Mammary epithelial cell (primary cell): ENCODE measurements around the gene TASP1.
"Not testable (repeated sequence)": the region's sequence is repeated elsewhere in the genome, so short reads cannot be mapped to it uniquely, and the experiment has no call there.

Source experiments
- EZH2 ChIP-seq: IDR thresholded peaks from 2 replicates; pipeline ENCODE4 v1.6.1; 2012; ENCODE audit warnings: low read length, inconsistent platforms, borderline replicate concordance
- TF ChIP-seq, protein P1 (sequence below), 2 donors: IDR thresholded peaks in 1 of 2; conservative IDR thresholded peaks in 1 of 2; 2 replicates each; pipeline ENCODE4 v1.5.1; 2011 to 2012; ENCODE audit warnings: inconsistent platforms in 2 of 2, low read length in 2 of 2, mild to moderate bottlenecking in 2 of 2, control low read depth in 1 of 2, low read depth in 1 of 2; ENCODE audit not compliant: insufficient read depth in 1 of 2; ENCODE audit errors: extremely low read depth in 1 of 2

DNA sequence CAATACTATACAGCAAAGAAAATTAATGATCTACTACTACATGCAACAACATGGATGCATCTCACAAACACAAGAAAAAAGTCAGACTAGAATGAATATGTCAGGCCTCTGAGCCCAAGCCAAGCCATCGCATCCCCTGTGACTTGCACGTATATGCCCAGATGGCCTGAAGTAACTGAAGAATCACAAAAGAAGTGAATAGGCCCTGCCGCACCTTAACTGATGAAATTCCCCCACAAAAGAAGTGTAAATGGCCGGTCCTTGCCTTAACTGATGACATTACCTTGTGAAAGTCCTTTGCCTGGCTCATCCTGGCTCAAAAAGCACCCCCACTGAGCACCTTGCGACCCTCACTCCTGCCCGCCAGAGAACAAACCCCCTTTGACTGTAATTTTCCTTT, 280.9 kb downstream of the TASP1 start:
- TF ChIP-seq, protein P1, sequence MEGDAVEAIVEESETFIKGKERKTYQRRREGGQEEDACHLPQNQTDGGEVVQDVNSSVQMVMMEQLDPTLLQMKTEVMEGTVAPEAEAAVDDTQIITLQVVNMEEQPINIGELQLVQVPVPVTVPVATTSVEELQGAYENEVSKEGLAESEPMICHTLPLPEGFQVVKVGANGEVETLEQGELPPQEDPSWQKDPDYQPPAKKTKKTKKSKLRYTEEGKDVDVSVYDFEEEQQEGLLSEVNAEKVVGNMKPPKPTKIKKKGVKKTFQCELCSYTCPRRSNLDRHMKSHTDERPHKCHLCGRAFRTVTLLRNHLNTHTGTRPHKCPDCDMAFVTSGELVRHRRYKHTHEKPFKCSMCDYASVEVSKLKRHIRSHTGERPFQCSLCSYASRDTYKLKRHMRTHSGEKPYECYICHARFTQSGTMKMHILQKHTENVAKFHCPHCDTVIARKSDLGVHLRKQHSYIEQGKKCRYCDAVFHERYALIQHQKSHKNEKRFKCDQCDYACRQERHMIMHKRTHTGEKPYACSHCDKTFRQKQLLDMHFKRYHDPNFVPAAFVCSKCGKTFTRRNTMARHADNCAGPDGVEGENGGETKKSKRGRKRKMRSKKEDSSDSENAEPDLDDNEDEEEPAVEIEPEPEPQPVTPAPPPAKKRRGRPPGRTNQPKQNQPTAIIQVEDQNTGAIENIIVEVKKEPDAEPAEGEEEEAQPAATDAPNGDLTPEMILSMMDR (conservative IDR thresholded peaks at IDR 0.05 in 1 of 2, IDR thresholded peaks at IDR 0.05 in 1 of 2; ENCODE audit: extremely low read depth in 1 of 2, insufficient read depth in 1 of 2, low read depth in 1 of 2, low read length in 2 of 2) = not testable (repeated sequence)
- TF ChIP-seq EZH2 = not testable (repeated sequence)
